Activated CD8-positive, alpha-beta memory T cell treated with anti-CD3 and anti-CD28 coated beads for 4 hours (primary cell): ENCODE measurements around the gene PEX11G.
"Not testable (repeated sequence)": the region's sequence is repeated elsewhere in the genome, so short reads cannot be mapped to it uniquely, and the experiment has no call there.

Experiments
- DNase-seq, 2 donors: peaks; one replicate each; pipeline ENCODE4 v3.0.0-alpha.2; 2020; ENCODE audit warnings: low read depth in 2 of 2

PEX11G gene

GRCh38 chr19:7433456-7433855 is 55.4 kb downstream of the PEX11G start:
- not testable (repeated sequence) for DNase-seq

GRCh38 chr19:7429638-7430282 is 59.1 kb downstream of the PEX11G start:
- no peak for DNase-seq

GRCh38 chr19:7428651-7429113 is 60.2 kb downstream of the PEX11G start:
- no peak for DNase-seq

- DNase-seq: no peak
Measured at GRCh38 chr19:7427944-7428343, 60.9 kb downstream of the PEX11G start.

GRCh38 chr19:7426986-7427385 is 61.8 kb downstream of the PEX11G start:
- DNase-seq: no peak
